H1 (cell line): ENCODE results near the gene ITGB2. TPM values are rescaled to one million over a fixed set of nuclear protein-coding genes. Genes with fewer than 3 reads are reported as not detected.

ENCODE experiments used
- CHD7 ChIP-seq: fragments of 300-600 bp; sonication (generic); IDR thresholded peaks from 2 replicates; pipeline ENCODE4 v1.7.1; 2012; ENCODE audit warnings: low read length, moderate library complexity, mild to moderate bottlenecking, inconsistent platforms; ENCODE audit not compliant: insufficient replicate concordance
- EZH2 ChIP-seq: fragments of 200-600 bp; sonication (generic); IDR thresholded peaks from 2 replicates; pipeline ENCODE4 v1.7.1; 2012; ENCODE audit warnings: low read depth, mild to moderate bottlenecking, moderate library complexity, low read length, inconsistent platforms; ENCODE audit not compliant: severe bottlenecking
- GABPA ChIP-seq: IDR thresholded peaks from 2 replicates; pipeline ENCODE4 v1.6.1; 2011; ENCODE audit warnings: mild to moderate bottlenecking, low read length, moderate library complexity, borderline replicate concordance; ENCODE audit not compliant: insufficient read depth
- RXRA ChIP-seq: IDR thresholded peaks from 2 replicates; pipeline ENCODE4 v1.6.1; 2011; ENCODE audit warnings: low read depth, mild to moderate bottlenecking, low read length, moderate library complexity; ENCODE audit not compliant: insufficient read depth
- YY1 ChIP-seq: IDR thresholded peaks from 2 replicates; pipeline ENCODE4 v1.6.1; 2011; ENCODE audit warnings: low read depth, mild to moderate bottlenecking, low read length
- polyA plus RNA-seq, 7 experiments: library from polyadenylated mRNA; depleted of rRNA in 3 of 7; stranded (reverse) in 5 of 7; unstranded in 2 of 7; fragments of >200 nt in 5 of 7; fragments of 200-250 nt in 2 of 7; gene quantifications; 1 replicate in 5 of 7; 2 replicates in 1 of 7; 4 replicates in 1 of 7; pipeline versions ENCODE4 v1.2.1 to v1.2.3, GENCODE V29; 2011 to 2013; ENCODE audit warnings: missing spikeins in 2 of 7, mixed read lengths in 2 of 7
- total RNA-seq: library from RNA; stranded (reverse); fragmentation: NEBNext Ultra II Directional; extraction: Animal tissue kit (Norgen Biotek cat#: 25700); gene quantifications from 2 replicates; pipeline ENCODE4 v1.2.1, GENCODE V29; 2021

The ITGB2 gene
- total and polyA plus RNA-seq, 2 of the 8 experiments (the other 6 are each of a cell fraction or from before 2014, with no cell fraction given): 0.24 to 0.63 TPM

GRCh38 chr21:44903050-44903685 lies 17.5 kb downstream of the ITGB2 start (continued):
- TF ChIP-seq CHD7 (no peak), RXRA (no peak), EZH2 (no peak), GABPA (no peak), YY1 (no peak)
